GM23338 (cell line): ENCODE data around the gene MAPK8IP3. TPM values are rescaled to one million over a fixed set of nuclear protein-coding genes. Genes with fewer than 3 reads are reported as not detected.

Experiments
- ATAC-seq: fragments of 200-7000 bp; cut with Tn5 transposase; 3 replicates; pipeline ENCODE4 v1.9.1; 2020
- DNase-seq: peaks from one replicate; pipeline ENCODE4 v3.0.0-alpha.2; 2015; ENCODE audit warnings: low spot score
- H2AFZ ChIP-seq: fragments of 200-600 bp; sonication (generic); 2 replicates; pipeline ENCODE4 v1.8.0; 2016; ENCODE audit warnings: antibody characterized with exemption, mild to moderate bottlenecking, moderate library complexity
- H3F3A ChIP-seq: fragments of 200-600 bp; sonication (generic); replicated peaks from 2 replicates; pipeline ENCODE4 v1.8.0; 2017; ENCODE audit warnings: antibody characterized with exemption, mixed run types, low read depth
- H3K27ac ChIP-seq: fragments of 200-600 bp; sonication (generic); 2 replicates; pipeline ENCODE4 v1.6.1; 2016; ENCODE audit warnings: low read depth
- H3K27me3 ChIP-seq: fragments of 200-600 bp; sonication (generic); 2 replicates; pipeline ENCODE4 v1.8.0; 2016; ENCODE audit warnings: mild to moderate bottlenecking, mixed run types, moderate library complexity; ENCODE audit not compliant: insufficient read depth
- H3K36me3 ChIP-seq: fragments of 200-600 bp; sonication (generic); 2 replicates; pipeline ENCODE4 v1.8.0; 2016; ENCODE audit warnings: mild to moderate bottlenecking; ENCODE audit not compliant: insufficient read depth
- H3K4me1 ChIP-seq: fragments of 200-600 bp; sonication (generic); 2 replicates; pipeline ENCODE4 v1.8.0; 2016; ENCODE audit warnings: mild to moderate bottlenecking, moderate library complexity; ENCODE audit not compliant: insufficient read depth
- H3K4me2 ChIP-seq: fragments of 200-600 bp; sonication (generic); 2 replicates; pipeline ENCODE4 v1.7.1; 2017; ENCODE audit warnings: mixed run types
- H3K4me3 ChIP-seq: fragments of 200-600 bp; sonication (generic); 2 replicates; pipeline ENCODE4 v1.6.1; 2016; ENCODE audit warnings: mixed run types
- H3K79me2 ChIP-seq: fragments of 200-600 bp; sonication (generic); replicated peaks from 2 replicates; pipeline ENCODE4 v1.8.0; 2017; ENCODE audit warnings: mild to moderate bottlenecking; ENCODE audit not compliant: insufficient read depth
- H3K9me2 ChIP-seq: fragments of 200-600 bp; sonication (generic); 2 replicates; pipeline ENCODE4 v1.8.0; 2017; ENCODE audit not compliant: insufficient read depth
- H4K20me1 ChIP-seq: fragments of 200-600 bp; sonication (generic); replicated peaks from 2 replicates; pipeline ENCODE4 v1.8.0; 2017; ENCODE audit warnings: mild to moderate bottlenecking; ENCODE audit not compliant: insufficient read depth
- H3K27ac Mint-ChIP-seq: 2 replicates; pipeline ENCODE4 v1.8.0; 2020; ENCODE audit warnings: inconsistent platforms, mild to moderate bottlenecking, moderate library complexity, mixed read lengths
- H3K27me3 Mint-ChIP-seq: 3 replicates; pipeline ENCODE4 v1.8.0; 2022; ENCODE audit warnings: low read depth, mild to moderate bottlenecking, moderate library complexity, mixed read lengths, inconsistent platforms; ENCODE audit not compliant: insufficient read depth, poor library complexity
- H3K36me3 Mint-ChIP-seq: 3 replicates; pipeline ENCODE4 v1.8.0; 2021; ENCODE audit warnings: low read depth, mild to moderate bottlenecking, inconsistent platforms, moderate library complexity, mixed read lengths
- H3K4me1 Mint-ChIP-seq: 3 replicates; pipeline ENCODE4 v1.8.0; 2020; ENCODE audit warnings: mild to moderate bottlenecking, inconsistent platforms, mixed read lengths
- H3K4me3 Mint-ChIP-seq: 3 replicates; pipeline ENCODE4 v1.8.0; 2021; ENCODE audit warnings: moderate library complexity, mild to moderate bottlenecking, inconsistent platforms, mixed read lengths
- H3K9me3 Mint-ChIP-seq: 3 replicates; pipeline ENCODE4 v1.8.0; 2020; ENCODE audit warnings: moderate library complexity, mild to moderate bottlenecking, inconsistent platforms, mixed read lengths
- CREB1 ChIP-seq: fragments of 250-450 bp; sonication (Bioruptor Pico); IDR thresholded peaks from 2 replicates; pipeline ENCODE4 v1.5.0; 2020; ENCODE audit warnings: low read depth, mild to moderate bottlenecking, moderate library complexity
- CTCF ChIP-seq, 2 experiments: fragments of 200-600 bp in 1 of 2; sonication (generic) in 1 of 2; conservative IDR thresholded peaks; 2 replicates each; pipeline versions ENCODE4 v1.5.1 to v1.6.1; 2016 to 2017; ENCODE audit warnings: antibody characterized with exemption in 2 of 2, low read depth in 2 of 2, mild to moderate bottlenecking in 2 of 2, moderate library complexity in 1 of 2
- EZH2 ChIP-seq: fragments of 200-600 bp; sonication (generic); IDR thresholded peaks from one replicate; pipeline ENCODE4 v1.8.0; 2017; ENCODE audit warnings: antibody characterized with exemption, mild to moderate bottlenecking, low read depth; ENCODE audit not compliant: unreplicated experiment
- EZH2phosphoT487 ChIP-seq: fragments of 200-600 bp; sonication (generic); IDR thresholded peaks from one replicate; pipeline ENCODE4 v1.8.1; 2018; ENCODE audit warnings: antibody characterized with exemption; ENCODE audit not compliant: unreplicated experiment
- JUNB ChIP-seq: IDR thresholded peaks from one replicate; pipeline ENCODE4 v1.6.1; 2016; ENCODE audit warnings: antibody characterized with exemption; ENCODE audit not compliant: unreplicated experiment
- NANOG ChIP-seq: IDR thresholded peaks from 2 replicates; pipeline ENCODE4 v1.6.1; 2016; ENCODE audit warnings: antibody characterized with exemption, borderline replicate concordance
- POLR2AphosphoS5 ChIP-seq: IDR thresholded peaks from 2 replicates; pipeline ENCODE4 v1.6.1; 2016; ENCODE audit warnings: antibody characterized with exemption, low read depth
- STAT1 ChIP-seq: IDR thresholded peaks from one replicate; pipeline ENCODE4 v1.6.1; 2016; ENCODE audit warnings: antibody characterized with exemption; ENCODE audit not compliant: unreplicated experiment
- ZNF114 ChIP-seq: fragments of 250-450 bp; sonication (Bioruptor Pico); IDR thresholded peaks from 2 replicates; pipeline ENCODE4 v1.5.0; 2020; ENCODE audit warnings: mild to moderate bottlenecking, moderate library complexity
- ZNF331 ChIP-seq: fragments of 250-450 bp; sonication (Bioruptor Pico); IDR thresholded peaks from 2 replicates; pipeline ENCODE4 v1.5.0; 2020; ENCODE audit warnings: low read depth, mild to moderate bottlenecking, moderate library complexity
- polyA plus RNA-seq: library from polyadenylated mRNA; unstranded; fragments of >200 nt; fragmentation: Nextera tagmentation; extraction: Ambion mirVana; gene quantifications from 2 replicates; pipeline ENCODE4 v1.2.1, GENCODE V29; 2016
- total RNA-seq: library from RNA; depleted of rRNA; stranded (reverse); fragments of >200 nt; shearing (Covaris generic); gene quantifications from 2 replicates; pipeline ENCODE4 v1.2.3, GENCODE V29; 2014
- TF ChIP-seq, protein P1 (sequence below): IDR thresholded peaks from one replicate; pipeline ENCODE4 v1.6.1; 2018; ENCODE audit warnings: antibody characterized with exemption; ENCODE audit not compliant: unreplicated experiment
- TF ChIP-seq, protein P2 (sequence below): IDR thresholded peaks from 2 replicates; pipeline ENCODE4 v1.6.1; 2016; ENCODE audit warnings: antibody characterized with exemption
- TF ChIP-seq, protein P3 (sequence below): fragments of 250-450 bp; sonication (Bioruptor Pico); IDR thresholded peaks from 2 replicates; pipeline ENCODE4 v1.5.0; 2020; ENCODE audit warnings: mild to moderate bottlenecking, moderate library complexity

MAPK8IP3 gene
- total and polyA plus RNA-seq, 2 experiments from 2014 or later: 11.3 to 58.4 TPM

DNA sequence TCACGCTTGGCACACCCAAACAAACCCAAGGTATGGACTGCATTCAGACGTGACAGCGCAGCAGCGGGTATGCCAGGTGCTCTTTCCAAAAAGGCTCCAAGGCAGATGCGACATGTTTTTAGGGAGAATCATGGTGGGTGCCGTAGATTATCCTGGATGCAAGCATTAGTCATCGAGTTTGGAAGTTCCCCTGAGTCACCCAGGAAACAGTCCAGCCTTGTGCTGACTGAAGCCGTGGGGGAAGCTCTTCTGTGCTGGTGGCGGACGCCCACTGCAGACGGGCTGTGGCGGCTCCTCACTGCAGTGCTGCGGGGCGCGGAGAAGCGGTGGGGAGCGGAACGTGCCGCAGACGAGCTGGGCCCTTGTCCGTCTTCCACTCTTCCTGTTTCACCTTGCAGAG, 14.0 kb upstream of the MAPK8IP3 start:
- no peak for ATAC-seq
- Histone ChIP-seq H3K79me2 (peaks cover 90% of the 10 kb centered on the region), H3K27ac (no peak overlapping the region)

More for the DNA sequence above, 14.0 kb upstream of the MAPK8IP3 start:
- Mint-ChIP-seq H3K27me3 (peaks cover 6% of the 10 kb centered on the region), H3K4me1 (no peaks in the 10 kb centered on the region), H3K9me3 (no peaks in the 10 kb centered on the region), H3K27ac (no peak overlapping the region; the same call in 1 of the 2 replicates), H3K4me3 (no peak overlapping the region), H3K36me3 (peaks cover 92% of the 10 kb centered on the region)
- Histone ChIP-seq H3K4me2 (no peak overlapping the region), H4K20me1 (peaks cover 76% of the 10 kb centered on the region), H3K4me1 (no peaks in the 10 kb centered on the region), H3K4me3 (no peak overlapping the region), H3K27me3 (no peaks in the 10 kb centered on the region), H3F3A (no peaks in the 10 kb centered on the region; the same call in 1 of the 2 replicates), H3K9me2 (no peaks in the 10 kb centered on the region), H3K36me3 (peaks cover 79% of the 10 kb centered on the region), H2AFZ (no peak overlapping the region)
- DNase-seq: no peak
- TF ChIP-seq ZNF114: no peak
- TF ChIP-seq CREB1: no peak
- TF ChIP-seq, protein P1, sequence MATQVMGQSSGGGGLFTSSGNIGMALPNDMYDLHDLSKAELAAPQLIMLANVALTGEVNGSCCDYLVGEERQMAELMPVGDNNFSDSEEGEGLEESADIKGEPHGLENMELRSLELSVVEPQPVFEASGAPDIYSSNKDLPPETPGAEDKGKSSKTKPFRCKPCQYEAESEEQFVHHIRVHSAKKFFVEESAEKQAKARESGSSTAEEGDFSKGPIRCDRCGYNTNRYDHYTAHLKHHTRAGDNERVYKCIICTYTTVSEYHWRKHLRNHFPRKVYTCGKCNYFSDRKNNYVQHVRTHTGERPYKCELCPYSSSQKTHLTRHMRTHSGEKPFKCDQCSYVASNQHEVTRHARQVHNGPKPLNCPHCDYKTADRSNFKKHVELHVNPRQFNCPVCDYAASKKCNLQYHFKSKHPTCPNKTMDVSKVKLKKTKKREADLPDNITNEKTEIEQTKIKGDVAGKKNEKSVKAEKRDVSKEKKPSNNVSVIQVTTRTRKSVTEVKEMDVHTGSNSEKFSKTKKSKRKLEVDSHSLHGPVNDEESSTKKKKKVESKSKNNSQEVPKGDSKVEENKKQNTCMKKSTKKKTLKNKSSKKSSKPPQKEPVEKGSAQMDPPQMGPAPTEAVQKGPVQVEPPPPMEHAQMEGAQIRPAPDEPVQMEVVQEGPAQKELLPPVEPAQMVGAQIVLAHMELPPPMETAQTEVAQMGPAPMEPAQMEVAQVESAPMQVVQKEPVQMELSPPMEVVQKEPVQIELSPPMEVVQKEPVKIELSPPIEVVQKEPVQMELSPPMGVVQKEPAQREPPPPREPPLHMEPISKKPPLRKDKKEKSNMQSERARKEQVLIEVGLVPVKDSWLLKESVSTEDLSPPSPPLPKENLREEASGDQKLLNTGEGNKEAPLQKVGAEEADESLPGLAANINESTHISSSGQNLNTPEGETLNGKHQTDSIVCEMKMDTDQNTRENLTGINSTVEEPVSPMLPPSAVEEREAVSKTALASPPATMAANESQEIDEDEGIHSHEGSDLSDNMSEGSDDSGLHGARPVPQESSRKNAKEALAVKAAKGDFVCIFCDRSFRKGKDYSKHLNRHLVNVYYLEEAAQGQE: no peak
- TF ChIP-seq, protein P2, sequence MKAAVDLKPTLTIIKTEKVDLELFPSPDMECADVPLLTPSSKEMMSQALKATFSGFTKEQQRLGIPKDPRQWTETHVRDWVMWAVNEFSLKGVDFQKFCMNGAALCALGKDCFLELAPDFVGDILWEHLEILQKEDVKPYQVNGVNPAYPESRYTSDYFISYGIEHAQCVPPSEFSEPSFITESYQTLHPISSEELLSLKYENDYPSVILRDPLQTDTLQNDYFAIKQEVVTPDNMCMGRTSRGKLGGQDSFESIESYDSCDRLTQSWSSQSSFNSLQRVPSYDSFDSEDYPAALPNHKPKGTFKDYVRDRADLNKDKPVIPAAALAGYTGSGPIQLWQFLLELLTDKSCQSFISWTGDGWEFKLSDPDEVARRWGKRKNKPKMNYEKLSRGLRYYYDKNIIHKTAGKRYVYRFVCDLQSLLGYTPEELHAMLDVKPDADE: no peak
- no peak for TF ChIP-seq JUNB
- no peak for TF ChIP-seq POLR2AphosphoS5
- no peak for TF ChIP-seq NANOG
- TF ChIP-seq ZNF331 (CRISPR knock-in tag): no peak
- TF ChIP-seq STAT1: no peak
- TF ChIP-seq, protein P3, sequence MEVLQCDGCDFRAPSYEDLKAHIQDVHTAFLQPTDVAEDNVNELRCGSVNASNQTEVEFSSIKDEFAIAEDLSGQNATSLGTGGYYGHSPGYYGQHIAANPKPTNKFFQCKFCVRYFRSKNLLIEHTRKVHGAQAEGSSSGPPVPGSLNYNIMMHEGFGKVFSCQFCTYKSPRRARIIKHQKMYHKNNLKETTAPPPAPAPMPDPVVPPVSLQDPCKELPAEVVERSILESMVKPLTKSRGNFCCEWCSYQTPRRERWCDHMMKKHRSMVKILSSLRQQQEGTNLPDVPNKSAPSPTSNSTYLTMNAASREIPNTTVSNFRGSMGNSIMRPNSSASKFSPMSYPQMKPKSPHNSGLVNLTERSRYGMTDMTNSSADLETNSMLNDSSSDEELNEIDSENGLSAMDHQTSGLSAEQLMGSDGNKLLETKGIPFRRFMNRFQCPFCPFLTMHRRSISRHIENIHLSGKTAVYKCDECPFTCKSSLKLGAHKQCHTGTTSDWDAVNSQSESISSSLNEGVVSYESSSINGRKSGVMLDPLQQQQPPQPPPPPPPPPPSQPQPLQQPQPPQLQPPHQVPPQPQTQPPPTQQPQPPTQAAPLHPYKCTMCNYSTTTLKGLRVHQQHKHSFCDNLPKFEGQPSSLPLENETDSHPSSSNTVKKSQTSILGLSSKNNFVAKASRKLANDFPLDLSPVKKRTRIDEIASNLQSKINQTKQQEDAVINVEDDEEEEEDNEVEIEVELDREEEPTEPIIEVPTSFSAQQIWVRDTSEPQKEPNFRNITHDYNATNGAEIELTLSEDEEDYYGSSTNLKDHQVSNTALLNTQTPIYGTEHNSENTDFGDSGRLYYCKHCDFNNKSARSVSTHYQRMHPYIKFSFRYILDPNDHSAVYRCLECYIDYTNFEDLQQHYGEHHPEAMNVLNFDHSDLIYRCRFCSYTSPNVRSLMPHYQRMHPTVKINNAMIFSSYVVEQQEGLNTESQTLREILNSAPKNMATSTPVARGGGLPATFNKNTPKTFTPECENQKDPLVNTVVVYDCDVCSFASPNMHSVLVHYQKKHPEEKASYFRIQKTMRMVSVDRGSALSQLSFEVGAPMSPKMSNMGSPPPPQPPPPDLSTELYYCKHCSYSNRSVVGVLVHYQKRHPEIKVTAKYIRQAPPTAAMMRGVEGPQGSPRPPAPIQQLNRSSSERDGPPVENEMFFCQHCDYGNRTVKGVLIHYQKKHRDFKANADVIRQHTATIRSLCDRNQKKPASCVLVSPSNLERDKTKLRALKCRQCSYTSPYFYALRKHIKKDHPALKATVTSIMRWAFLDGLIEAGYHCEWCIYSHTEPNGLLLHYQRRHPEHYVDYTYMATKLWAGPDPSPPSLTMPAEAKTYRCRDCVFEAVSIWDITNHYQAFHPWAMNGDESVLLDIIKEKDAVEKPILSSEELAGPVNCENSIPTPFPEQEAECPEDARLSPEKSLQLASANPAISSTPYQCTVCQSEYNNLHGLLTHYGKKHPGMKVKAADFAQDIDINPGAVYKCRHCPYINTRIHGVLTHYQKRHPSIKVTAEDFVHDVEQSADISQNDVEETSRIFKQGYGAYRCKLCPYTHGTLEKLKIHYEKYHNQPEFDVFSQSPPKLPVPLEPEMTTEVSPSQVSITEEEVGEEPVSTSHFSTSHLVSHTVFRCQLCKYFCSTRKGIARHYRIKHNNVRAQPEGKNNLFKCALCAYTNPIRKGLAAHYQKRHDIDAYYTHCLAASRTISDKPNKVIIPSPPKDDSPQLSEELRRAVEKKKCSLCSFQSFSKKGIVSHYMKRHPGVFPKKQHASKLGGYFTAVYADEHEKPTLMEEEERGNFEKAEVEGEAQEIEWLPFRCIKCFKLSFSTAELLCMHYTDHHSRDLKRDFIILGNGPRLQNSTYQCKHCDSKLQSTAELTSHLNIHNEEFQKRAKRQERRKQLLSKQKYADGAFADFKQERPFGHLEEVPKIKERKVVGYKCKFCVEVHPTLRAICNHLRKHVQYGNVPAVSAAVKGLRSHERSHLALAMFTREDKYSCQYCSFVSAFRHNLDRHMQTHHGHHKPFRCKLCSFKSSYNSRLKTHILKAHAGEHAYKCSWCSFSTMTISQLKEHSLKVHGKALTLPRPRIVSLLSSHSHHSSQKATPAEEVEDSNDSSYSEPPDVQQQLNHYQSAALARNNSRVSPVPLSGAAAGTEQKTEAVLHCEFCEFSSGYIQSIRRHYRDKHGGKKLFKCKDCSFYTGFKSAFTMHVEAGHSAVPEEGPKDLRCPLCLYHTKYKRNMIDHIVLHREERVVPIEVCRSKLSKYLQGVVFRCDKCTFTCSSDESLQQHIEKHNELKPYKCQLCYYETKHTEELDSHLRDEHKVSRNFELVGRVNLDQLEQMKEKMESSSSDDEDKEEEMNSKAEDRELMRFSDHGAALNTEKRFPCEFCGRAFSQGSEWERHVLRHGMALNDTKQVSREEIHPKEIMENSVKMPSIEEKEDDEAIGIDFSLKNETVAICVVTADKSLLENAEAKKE: no peak
- no peak for TF ChIP-seq CTCF (conservative IDR thresholded peaks at IDR 0.05; ENCODE audit: low read depth in 2 of 2)
- TF ChIP-seq EZH2phosphoT487: no peak
- TF ChIP-seq EZH2: no peak
